Stimulated activated CD4-positive, alpha-beta T cell treated with anti-CD3 and anti-CD28 coated beads, Interleukin-15, amount 100 ng/mL, for 24 hours (primary cell): ENCODE results near the gene LRP5.

Experiments
- DNase-seq: peaks from one replicate; pipeline ENCODE4 v3.0.0-alpha.2; 2020

LRP5 gene

GRCh38 chr11:68349461-68350249 is 37.3 kb downstream of the LRP5 start:
- no peak for DNase-seq

GRCh38 chr11:68350759-68351449 is 38.5 kb downstream of the LRP5 start:
- DNase-seq: no peak

- no peak for DNase-seq
Observed at GRCh38 chr11:68351450-68352275, 39.3 kb downstream of the LRP5 start.

GRCh38 chr11:68352591-68352990 is 40.2 kb downstream of the LRP5 start:
- DNase-seq: no peak

GRCh38 chr11:68353118-68353517 is 40.7 kb downstream of the LRP5 start:
- no peak for DNase-seq

- no peak for DNase-seq
Observed at GRCh38 chr11:68353669-68354068, 41.3 kb downstream of the LRP5 start.

DNA sequence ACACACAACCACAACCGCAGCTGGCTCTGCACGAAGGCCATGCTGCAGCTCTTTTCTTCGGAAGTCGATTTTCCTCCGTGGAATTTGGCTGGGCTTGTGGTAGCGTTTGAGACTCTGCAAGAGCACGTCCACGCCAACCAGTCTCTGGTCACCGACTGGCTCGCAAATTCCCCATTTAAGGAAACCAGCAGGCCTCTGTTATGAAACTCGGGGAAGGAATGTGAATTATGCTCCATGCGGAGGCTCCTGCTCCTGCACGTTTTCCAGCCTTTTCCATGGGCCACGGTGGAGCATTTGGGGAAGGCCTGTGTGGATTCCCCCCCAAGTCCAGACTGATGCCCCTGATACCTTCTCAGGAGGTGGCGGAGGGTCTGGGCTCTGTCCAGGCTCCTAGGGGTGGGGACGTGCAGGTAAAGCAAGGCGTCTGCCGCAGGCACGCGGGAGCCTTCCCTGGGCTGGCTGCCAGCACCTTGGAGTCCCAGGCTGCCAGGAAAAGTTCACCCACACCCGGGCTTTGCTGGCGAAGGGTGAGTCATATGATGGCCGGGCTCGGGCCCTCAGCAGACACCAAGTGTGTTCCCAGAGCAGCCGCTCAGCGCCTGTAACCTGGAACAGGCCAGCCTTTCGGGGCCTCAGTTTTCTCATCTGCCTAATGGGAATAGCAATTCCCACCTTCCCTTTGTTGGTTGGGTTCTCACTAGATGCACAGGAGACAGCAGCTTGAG is 41.9 kb downstream of the LRP5 start:
- no peak for DNase-seq

- no peak for DNase-seq
Observed at GRCh38 chr11:68355471-68355870, 43.1 kb downstream of the LRP5 start.

DNA sequence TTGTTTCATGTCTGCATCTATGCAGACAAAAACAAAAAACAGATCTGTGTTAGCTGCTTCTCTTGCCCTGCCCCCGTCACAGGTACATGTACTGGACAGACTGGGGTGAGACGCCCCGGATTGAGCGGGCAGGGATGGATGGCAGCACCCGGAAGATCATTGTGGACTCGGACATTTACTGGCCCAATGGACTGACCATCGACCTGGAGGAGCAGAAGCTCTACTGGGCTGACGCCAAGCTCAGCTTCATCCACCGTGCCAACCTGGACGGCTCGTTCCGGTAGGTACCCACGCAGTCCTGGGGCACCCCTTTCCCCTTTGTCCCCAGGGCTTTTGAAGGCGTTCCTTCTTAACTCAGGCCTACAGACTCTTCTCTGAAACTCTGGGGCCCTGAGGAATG is 45.2 kb downstream of the LRP5 start:
- DNase-seq: no peak

GRCh38 chr11:68358416-68358815 is 46.0 kb downstream of the LRP5 start:
- DNase-seq: no peak

GRCh38 chr11:68361702-68362101 is 49.3 kb downstream of the LRP5 start:
- DNase-seq: no peak

GRCh38 chr11:68362801-68363379 is 50.5 kb downstream of the LRP5 start:
- no peak for DNase-seq

GRCh38 chr11:68363776-68364175 is 51.4 kb downstream of the LRP5 start:
- no peak for DNase-seq

GRCh38 chr11:68364581-68364980 is 52.2 kb downstream of the LRP5 start:
- DNase-seq: no peak

GRCh38 chr11:68365943-68366435 is 53.6 kb downstream of the LRP5 start:
- DNase-seq: no peak

- DNase-seq: no peak
Observed at GRCh38 chr11:68367252-68367651, 54.9 kb downstream of the LRP5 start.

GRCh38 chr11:68369756-68370155 is 57.4 kb downstream of the LRP5 start:
- DNase-seq: no peak

GRCh38 chr11:68370211-68371111 is 58.1 kb downstream of the LRP5 start:
- no peak for DNase-seq

GRCh38 chr11:68371171-68372041 is 59.0 kb downstream of the LRP5 start:
- no peak for DNase-seq

DNA sequence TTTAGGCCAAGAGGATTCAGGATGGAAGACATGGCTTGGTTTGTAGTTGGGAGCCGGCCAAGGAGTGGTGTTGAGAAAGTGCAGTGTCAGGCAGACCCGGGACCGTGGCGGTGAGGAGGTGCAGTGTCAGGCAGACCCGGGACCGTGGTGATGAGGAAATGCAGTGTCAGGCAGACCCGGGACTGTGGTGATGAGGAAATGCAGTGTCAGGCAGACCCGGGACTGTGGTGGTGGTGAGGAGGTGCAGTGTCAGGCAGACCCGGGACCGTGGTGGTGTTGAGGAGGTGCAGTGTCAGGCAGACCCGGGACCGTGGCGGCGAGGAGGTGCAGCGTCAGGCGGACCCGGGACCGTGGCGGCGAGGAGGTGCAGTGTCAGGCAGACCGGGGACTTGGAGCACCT is 59.7 kb downstream of the LRP5 start:
- no peak for DNase-seq
